Glutamatergic neuron (in vitro differentiated cells): Measurements from ENCODE around the gene NUAK1. TPM values are rescaled to one million over a fixed set of nuclear protein-coding genes. Genes with fewer than 3 reads are reported as not detected.

ENCODE experiments used
- DNase-seq: peaks from one replicate; pipeline ENCODE4 v3.0.0; 2022
- H3K27ac Mint-ChIP-seq: one replicate; pipeline ENCODE4 v1.8.0; 2020; ENCODE audit warnings: mild to moderate bottlenecking, mixed read lengths, inconsistent platforms; ENCODE audit not compliant: unreplicated experiment
- H3K27me3 Mint-ChIP-seq: one replicate; pipeline ENCODE4 v1.8.0; 2020; ENCODE audit warnings: mild to moderate bottlenecking, moderate library complexity, mixed read lengths, inconsistent platforms; ENCODE audit not compliant: unreplicated experiment
- H3K36me3 Mint-ChIP-seq: one replicate; pipeline ENCODE4 v1.8.0; 2020; ENCODE audit warnings: mild to moderate bottlenecking, mixed read lengths, inconsistent platforms; ENCODE audit not compliant: unreplicated experiment
- H3K4me1 Mint-ChIP-seq: one replicate; pipeline ENCODE4 v1.8.0; 2020; ENCODE audit warnings: mild to moderate bottlenecking, low read depth, mixed read lengths, inconsistent platforms; ENCODE audit not compliant: unreplicated experiment
- H3K4me3 Mint-ChIP-seq: one replicate; pipeline ENCODE4 v1.8.0; 2020; ENCODE audit warnings: mild to moderate bottlenecking, mixed read lengths, inconsistent platforms; ENCODE audit not compliant: unreplicated experiment
- H3K9me3 Mint-ChIP-seq: one replicate; pipeline ENCODE4 v1.8.0; 2020; ENCODE audit warnings: mild to moderate bottlenecking, moderate library complexity, mixed read lengths, inconsistent platforms; ENCODE audit not compliant: unreplicated experiment
- total RNA-seq: library from RNA; stranded (reverse); fragmentation: NEBNext Ultra II Directional; extraction: Animal tissue kit (Norgen Biotek cat#: 25700); gene quantifications from one replicate; pipeline ENCODE4 v1.2.1, GENCODE V29; 2021; ENCODE audit not compliant: unreplicated experiment
- TF ChIP-seq, protein P1 (sequence below): fragments of 200-600 bp; sonication (generic); IDR thresholded peaks from one replicate; pipeline ENCODE4 v1.5.0; 2021; ENCODE audit not compliant: partially characterized antibody, unreplicated experiment

Gene NUAK1
- total RNA-seq, 1 donor from 2014 or later: 18.8 TPM

- TF ChIP-seq, protein P1, sequence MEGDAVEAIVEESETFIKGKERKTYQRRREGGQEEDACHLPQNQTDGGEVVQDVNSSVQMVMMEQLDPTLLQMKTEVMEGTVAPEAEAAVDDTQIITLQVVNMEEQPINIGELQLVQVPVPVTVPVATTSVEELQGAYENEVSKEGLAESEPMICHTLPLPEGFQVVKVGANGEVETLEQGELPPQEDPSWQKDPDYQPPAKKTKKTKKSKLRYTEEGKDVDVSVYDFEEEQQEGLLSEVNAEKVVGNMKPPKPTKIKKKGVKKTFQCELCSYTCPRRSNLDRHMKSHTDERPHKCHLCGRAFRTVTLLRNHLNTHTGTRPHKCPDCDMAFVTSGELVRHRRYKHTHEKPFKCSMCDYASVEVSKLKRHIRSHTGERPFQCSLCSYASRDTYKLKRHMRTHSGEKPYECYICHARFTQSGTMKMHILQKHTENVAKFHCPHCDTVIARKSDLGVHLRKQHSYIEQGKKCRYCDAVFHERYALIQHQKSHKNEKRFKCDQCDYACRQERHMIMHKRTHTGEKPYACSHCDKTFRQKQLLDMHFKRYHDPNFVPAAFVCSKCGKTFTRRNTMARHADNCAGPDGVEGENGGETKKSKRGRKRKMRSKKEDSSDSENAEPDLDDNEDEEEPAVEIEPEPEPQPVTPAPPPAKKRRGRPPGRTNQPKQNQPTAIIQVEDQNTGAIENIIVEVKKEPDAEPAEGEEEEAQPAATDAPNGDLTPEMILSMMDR: no peak
- Mint-ChIP-seq H3K4me1 (peaks cover 7% of the 10 kb centered on the region), H3K36me3 (no peaks in the 10 kb centered on the region), H3K4me3 (no peak overlapping the region), H3K27me3 (no peaks in the 10 kb centered on the region), H3K9me3 (peaks cover 3% of the 10 kb centered on the region), H3K27ac (no peak overlapping the region)
- DNase-seq: no peak
These were observed 52.1 kb downstream of the NUAK1 start for GRCh38 chr12:106086696-106087095.

- Mint-ChIP-seq H3K27me3 (no peaks in the 10 kb centered on the region), H3K36me3 (no peaks in the 10 kb centered on the region), H3K27ac (no peak overlapping the region), H3K9me3 (peaks cover 3% of the 10 kb centered on the region), H3K4me1 (peaks cover 7% of the 10 kb centered on the region), H3K4me3 (no peak overlapping the region)
- DNase-seq: no peak
- TF ChIP-seq, protein P1: no peak
These were observed 53.5 kb downstream of the NUAK1 start for GRCh38 chr12:106085213-106085612.

- Mint-ChIP-seq H3K4me3 (no peak overlapping the region), H3K27me3 (no peaks in the 10 kb centered on the region), H3K9me3 (peaks cover 3% of the 10 kb centered on the region), H3K4me1 (peaks cover 7% of the 10 kb centered on the region), H3K36me3 (no peaks in the 10 kb centered on the region), H3K27ac (no peak overlapping the region)
- TF ChIP-seq, protein P1: no peak
- no peak for DNase-seq
These were observed 54.0 kb downstream of the NUAK1 start for GRCh38 chr12:106084759-106085158.

DNA sequence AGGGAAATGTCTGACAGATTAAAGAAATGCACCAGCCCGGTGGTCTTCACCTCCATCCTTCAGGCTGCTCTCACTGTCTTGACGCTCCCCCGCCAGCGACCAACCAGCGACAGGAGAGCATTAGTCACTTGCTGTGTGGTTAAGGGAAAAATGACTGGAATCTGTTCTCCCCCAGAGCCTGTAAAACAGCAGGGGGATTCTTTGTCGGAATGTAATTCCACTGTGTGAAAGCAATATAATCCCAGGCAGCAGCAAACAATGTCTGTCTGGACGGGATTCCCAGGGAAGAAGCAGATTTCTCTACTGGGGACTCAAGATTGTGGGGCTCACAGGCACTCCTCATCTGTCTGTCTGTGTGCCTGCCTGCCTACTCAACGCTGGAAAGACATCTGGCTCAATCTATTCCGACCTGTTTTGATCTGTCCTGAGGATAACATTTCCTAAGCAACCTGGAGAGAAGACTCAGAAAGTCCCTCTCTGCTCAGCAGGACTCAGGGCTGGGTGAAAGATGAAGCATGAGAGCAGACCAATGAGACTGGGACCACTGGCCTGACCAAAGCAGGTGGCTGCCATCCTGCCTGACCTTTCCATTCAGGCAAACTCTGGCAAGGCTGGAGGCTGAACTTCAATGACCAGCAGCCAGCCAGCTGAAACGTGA is 54.6 kb downstream of the NUAK1 start:
- Mint-ChIP-seq H3K36me3 (no peaks in the 10 kb centered on the region), H3K27me3 (peaks cover under 1% of the 10 kb centered on the region), H3K27ac (no peak overlapping the region), H3K9me3 (peaks cover 3% of the 10 kb centered on the region), H3K4me1 (peaks cover 7% of the 10 kb centered on the region), H3K4me3 (no peak overlapping the region)
- no peak for DNase-seq
- TF ChIP-seq, protein P1: no peak

DNA sequence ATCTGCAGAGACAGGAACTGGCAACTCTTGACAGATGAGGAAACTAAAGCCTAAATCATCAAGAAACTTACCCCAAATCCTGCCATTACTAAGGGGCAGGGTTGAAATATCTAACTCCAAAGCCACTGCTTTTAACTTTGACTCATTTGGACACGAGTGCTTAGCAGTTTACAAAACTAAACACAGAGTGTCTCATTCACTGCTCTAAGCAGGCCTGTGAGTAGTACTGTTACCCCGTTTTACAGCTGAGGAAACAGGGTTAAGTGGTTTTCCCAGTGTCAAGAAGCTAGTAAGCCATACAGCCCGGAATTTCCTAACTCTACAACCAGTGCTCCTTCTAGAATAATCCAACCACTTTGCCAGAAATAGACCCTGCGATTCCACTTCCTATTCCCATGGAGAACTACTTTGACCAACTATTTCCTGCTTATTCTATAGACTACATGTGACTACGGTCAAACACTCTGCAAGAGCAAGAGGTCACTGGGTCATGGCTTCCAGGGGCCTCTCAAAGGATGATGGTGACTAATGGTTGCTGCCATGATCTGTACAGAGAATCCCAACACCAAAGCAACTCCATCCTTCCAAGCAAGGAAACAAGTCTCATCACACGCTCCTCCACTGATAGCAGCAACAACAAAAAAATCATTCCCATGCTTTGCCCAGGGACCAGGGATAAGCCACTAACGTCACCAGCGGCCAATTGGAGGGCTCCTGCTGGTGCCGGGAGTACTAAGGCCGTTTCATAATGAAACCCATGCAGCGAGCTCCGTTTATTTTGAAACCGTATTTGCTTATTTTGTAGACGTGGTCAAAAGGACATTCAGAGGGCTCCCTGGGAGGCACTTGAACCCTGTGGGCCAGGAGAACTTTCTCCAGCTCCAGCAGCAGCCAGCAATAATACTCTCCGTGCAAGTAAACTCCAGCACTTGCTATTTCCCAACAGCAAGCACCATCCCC is 56.3 kb downstream of the NUAK1 start:
- TF ChIP-seq, protein P1: no peak
- DNase-seq: no peak
- H3K9me3 Mint-ChIP-seq: peaks cover 3% of the 10 kb centered on the region
- H3K27me3 Mint-ChIP-seq: peaks cover 2% of the 10 kb centered on the region
- no peak overlapping the region for H3K4me3 Mint-ChIP-seq
- no peak overlapping the region for H3K27ac Mint-ChIP-seq
- H3K4me1 Mint-ChIP-seq: peaks cover 7% of the 10 kb centered on the region
- H3K36me3 Mint-ChIP-seq: no peaks in the 10 kb centered on the region
